Superior temporal gyrus (tissue), 1 donor: Measurements from ENCODE around the gene ULBP2.
"Not testable (repeated sequence)": the region's sequence is repeated elsewhere in the genome, so short reads cannot be mapped to it uniquely, and the experiment has no call there.

Source experiments
- DNase-seq: peaks from one replicate; pipeline ENCODE4 v3.0.0-alpha.2; 2016; ENCODE audit errors: extremely low spot score

ULBP2 gene

GRCh38 chr6:149967591-149967990 is 25.8 kb downstream of the ULBP2 start:
- no peak for DNase-seq

DNA sequence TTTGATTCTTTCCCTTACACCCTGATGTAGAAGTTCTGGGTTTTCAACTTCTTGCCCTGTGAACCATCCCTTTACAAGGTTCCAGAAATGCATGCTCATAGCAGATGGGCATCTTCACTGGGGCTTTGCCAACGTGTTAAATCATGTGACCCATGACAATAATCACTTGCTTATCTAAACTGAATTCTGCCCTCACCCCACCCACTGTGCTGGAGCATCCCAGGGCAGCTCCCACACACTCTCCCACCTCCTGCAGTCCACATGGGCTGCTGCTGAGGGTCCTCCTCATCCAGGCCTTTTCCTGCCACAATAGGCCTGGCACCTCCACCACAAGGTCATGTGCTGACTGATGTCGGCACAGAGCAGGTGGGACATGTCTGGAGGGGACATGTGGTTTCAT is 26.2 kb downstream of the ULBP2 start:
- DNase-seq: not testable (repeated sequence)

DNA sequence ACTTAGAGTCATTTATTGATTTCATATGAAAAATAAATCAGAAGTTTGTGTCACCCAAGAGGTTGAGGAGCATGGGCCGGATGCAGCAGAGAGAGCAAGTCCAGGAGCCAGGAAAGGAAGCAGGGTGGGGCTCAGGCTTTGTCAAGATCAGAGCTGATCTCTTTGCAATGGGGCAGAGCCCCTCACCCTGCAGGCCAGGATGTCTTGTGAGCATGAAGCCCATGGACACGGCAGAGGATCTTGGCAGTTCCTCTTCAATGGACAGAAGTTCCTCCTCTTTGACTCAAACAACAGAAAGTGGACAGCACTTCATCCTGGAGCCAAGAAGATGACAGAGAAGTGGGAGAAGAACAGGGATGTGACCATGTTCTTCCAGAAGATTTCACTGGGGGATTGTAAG is 27.1 kb downstream of the ULBP2 start:
- not testable (repeated sequence) for DNase-seq

GRCh38 chr6:149969635-149970034 is 27.8 kb downstream of the ULBP2 start:
- no peak for DNase-seq

DNA sequence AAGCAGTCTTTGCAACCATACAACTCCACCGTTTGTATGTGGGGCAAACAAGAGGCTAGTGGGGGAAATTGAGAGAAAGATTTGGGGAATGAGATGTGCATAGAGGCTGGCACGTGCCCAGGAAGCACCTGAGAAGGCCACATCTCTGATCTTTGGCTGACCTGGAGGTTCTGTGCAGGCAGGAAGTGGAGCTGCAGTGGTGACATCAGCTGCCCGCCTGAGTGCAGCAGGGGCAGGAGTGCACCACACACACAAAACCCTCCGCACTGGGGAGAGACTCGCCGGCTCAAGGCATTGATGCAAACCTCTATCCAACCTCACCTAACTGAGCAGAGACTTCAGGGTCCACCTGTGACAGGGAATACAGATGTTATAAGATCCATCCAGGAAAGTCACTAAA is 32.6 kb downstream of the ULBP2 start:
- not testable (repeated sequence) for DNase-seq

DNA sequence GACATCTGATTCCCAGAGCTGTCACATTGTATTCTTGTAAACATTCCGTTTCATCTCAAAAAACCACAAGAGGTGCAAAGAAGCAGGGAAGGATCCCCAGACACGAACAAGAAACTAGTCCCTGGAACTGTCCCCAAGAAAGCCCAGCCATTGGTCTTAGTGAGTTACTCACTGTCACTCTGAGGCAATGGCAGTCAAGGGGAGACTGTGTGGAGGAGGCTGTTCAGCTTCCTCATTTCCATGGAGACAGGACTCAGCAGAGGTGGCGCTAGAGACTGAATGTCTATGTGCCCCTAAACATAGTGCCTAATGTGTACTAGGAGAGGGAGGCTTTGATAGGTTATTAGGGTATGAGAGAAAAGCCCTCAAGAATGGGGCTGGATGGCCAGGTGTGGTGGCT is 33.0 kb downstream of the ULBP2 start:
- DNase-seq: no peak

DNA sequence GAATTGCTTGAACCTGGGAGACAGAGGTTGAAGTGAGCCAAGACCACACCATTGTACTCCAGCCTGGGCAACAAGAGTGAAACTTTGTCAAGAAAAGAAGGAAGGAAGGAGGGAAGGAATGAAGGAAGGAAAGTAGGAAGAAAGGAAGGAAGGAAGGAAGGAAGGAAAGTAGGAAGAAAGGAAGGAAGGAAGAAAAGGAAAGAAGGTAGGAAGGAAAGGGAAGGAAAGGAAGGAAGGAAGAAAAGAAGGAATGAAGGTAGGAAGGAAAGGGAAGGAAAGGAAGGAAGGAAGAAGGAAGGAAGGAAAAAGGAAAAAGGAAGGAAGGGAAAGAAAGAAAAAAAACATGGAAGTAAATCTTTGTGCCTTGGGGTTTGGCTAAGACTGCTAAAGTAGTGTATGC is 33.6 kb downstream of the ULBP2 start:
- DNase-seq: no peak

GRCh38 chr6:149977221-149977620 is 35.4 kb downstream of the ULBP2 start:
- DNase-seq: no peak

- no peak for DNase-seq
Measured at GRCh38 chr6:149978610-149979009, 36.8 kb downstream of the ULBP2 start.

- DNase-seq: no peak
Measured at GRCh38 chr6:149979293-149979692, 37.5 kb downstream of the ULBP2 start.

DNA sequence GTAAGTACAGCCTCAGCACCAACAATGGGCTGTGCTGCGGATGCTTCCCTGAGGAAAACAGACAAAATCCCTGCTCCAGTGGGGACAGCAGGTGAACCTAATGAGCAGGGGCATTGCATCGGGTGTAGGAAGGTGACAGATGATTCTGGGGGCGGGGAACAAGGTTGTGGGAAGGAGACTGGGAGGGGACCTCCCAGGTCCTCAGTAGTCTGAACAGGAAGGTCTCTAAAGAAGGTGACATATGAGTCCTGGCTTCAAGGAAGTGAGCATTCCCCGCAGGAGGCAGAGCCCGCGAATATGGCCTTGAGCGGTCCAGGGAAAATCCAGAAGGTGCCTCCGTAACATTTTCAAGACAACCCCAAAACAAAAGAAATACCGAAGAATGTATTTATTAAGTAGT is 41.3 kb downstream of the ULBP2 start:
- DNase-seq: no peak

- no peak for DNase-seq
Measured at GRCh38 chr6:149984773-149985172, 43.0 kb downstream of the ULBP2 start.

- DNase-seq: no peak
Measured at GRCh38 chr6:149985481-149985937, 43.7 kb downstream of the ULBP2 start.

- DNase-seq: no peak
Measured at GRCh38 chr6:149987602-149988107, 45.8 kb downstream of the ULBP2 start.

- DNase-seq: no peak
Measured at GRCh38 chr6:149988550-149989346, 46.9 kb downstream of the ULBP2 start.

GRCh38 chr6:149990212-149990660 is 48.4 kb downstream of the ULBP2 start:
- DNase-seq: no peak

- DNase-seq: no peak
Measured at GRCh38 chr6:149990661-149991471, 49.1 kb downstream of the ULBP2 start.

GRCh38 chr6:149991472-149991795 is 49.6 kb downstream of the ULBP2 start:
- DNase-seq: not testable (repeated sequence)

- no peak for DNase-seq
Measured at GRCh38 chr6:149991838-149992237, 50.0 kb downstream of the ULBP2 start.

GRCh38 chr6:149995235-149995750 is 53.5 kb downstream of the ULBP2 start:
- DNase-seq: no peak

GRCh38 chr6:149995971-149996370 is 54.2 kb downstream of the ULBP2 start:
- DNase-seq: no peak
